PC-9 (cell line): Measurements from ENCODE around the gene KRTAP10-3. TPM values are rescaled to one million over a fixed set of nuclear protein-coding genes. Genes with fewer than 3 reads are reported as not detected.

Experiments
- BruUV-seq: library from RNA; stranded (reverse); fragments of 400-500 nt; replicated peaks from 2 replicates; lab custom pipeline; 2021; lab: Mats Ljungman, UMichigan
- CTCF ChIA-PET: fragments of 300-600 bp; sonication (Branson Sonifier 250); formaldehyde crosslinking; loops from one replicate; lab custom pipeline; 2022; ENCODE audit warnings: antibody characterized with exemption; lab: Charles Lee
- POLR2A ChIA-PET: fragments of 300-600 bp; sonication (Branson Sonifier 250); formaldehyde crosslinking; loops from one replicate; lab custom pipeline; 2022; ENCODE audit warnings: antibody characterized with exemption; ENCODE audit not compliant: unreplicated experiment; lab: Charles Lee
- DNase-seq, 2 experiments: peaks; one replicate each; pipeline versions ENCODE4 v3.0.0 to v3.0.0-alpha.2; 2015 to 2022; ENCODE audit warnings: mixed read lengths in 1 of 2
- H2AFZ ChIP-seq: fragments of 200-600 bp; sonication (generic); 2 replicates; pipeline ENCODE4 v1.8.1; 2017; ENCODE audit warnings: antibody characterized with exemption
- H3F3A ChIP-seq: fragments of 200-600 bp; sonication (generic); 2 replicates; pipeline ENCODE4 v1.8.1; 2017; ENCODE audit warnings: antibody characterized with exemption, mild to moderate bottlenecking, low read depth; ENCODE audit not compliant: insufficient read depth
- H3K27ac ChIP-seq: fragments of 200-600 bp; sonication (generic); 2 replicates; pipeline ENCODE4 v1.6.1; 2016; ENCODE audit warnings: mixed run types
- H3K27me3 ChIP-seq: fragments of 200-600 bp; sonication (generic); 2 replicates; pipeline ENCODE4 v1.6.1; 2016; ENCODE audit warnings: low read depth, mixed run types; ENCODE audit not compliant: insufficient read depth
- H3K36me3 ChIP-seq: fragments of 200-600 bp; sonication (generic); 2 replicates; pipeline ENCODE4 v1.6.1; 2016; ENCODE audit warnings: low read depth, mixed run types
- H3K4me1 ChIP-seq: fragments of 200-600 bp; sonication (generic); replicated peaks from 2 replicates; pipeline ENCODE4 v1.6.1; 2016; ENCODE audit warnings: mixed run types; ENCODE audit not compliant: insufficient read depth
- H3K4me2 ChIP-seq: fragments of 200-600 bp; sonication (generic); 2 replicates; pipeline ENCODE4 v1.6.1; 2017; ENCODE audit warnings: mixed run types
- H3K4me3 ChIP-seq: fragments of 200-600 bp; sonication (generic); 2 replicates; pipeline ENCODE4 v1.6.1; 2016; ENCODE audit warnings: mixed run types
- H3K79me2 ChIP-seq: fragments of 200-600 bp; sonication (generic); 2 replicates; pipeline ENCODE4 v1.6.1; 2017; ENCODE audit warnings: low read depth, mixed run types
- H3K9me2 ChIP-seq: fragments of 200-600 bp; sonication (generic); 2 replicates; pipeline ENCODE4 v1.8.1; 2017; ENCODE audit warnings: mild to moderate bottlenecking; ENCODE audit not compliant: insufficient read depth
- H3K9me3 ChIP-seq: fragments of 200-600 bp; sonication (generic); 2 replicates; pipeline ENCODE4 v1.8.1; 2016; ENCODE audit warnings: low read depth; ENCODE audit not compliant: insufficient read depth
- H4K20me1 ChIP-seq: fragments of 200-600 bp; sonication (generic); 2 replicates; pipeline ENCODE4 v1.8.1; 2017; ENCODE audit not compliant: insufficient read depth
- CTCF ChIP-seq: fragments of 200-600 bp; sonication (generic); conservative IDR thresholded peaks from 2 replicates; pipeline ENCODE4 v1.6.1; 2017; ENCODE audit warnings: mixed run types, antibody characterized with exemption, mild to moderate bottlenecking, moderate library complexity
- EZH2 ChIP-seq: fragments of 200-600 bp; sonication (generic); IDR thresholded peaks from 2 replicates; pipeline ENCODE4 v1.8.0; 2017; ENCODE audit warnings: antibody characterized with exemption, low read depth
- intact Hi-C: fragments of 100-400 bp; cut with micrococcal nuclease; formaldehyde crosslinking; loops from one replicate; pipeline ENCODE4 v1.10.0; 2022; ENCODE audit not compliant: unreplicated experiment
- total RNA-seq: library from RNA; stranded (reverse); gene quantifications from 2 replicates; pipeline ENCODE4 v1.2.3, GENCODE V29; 2021

Gene KRTAP10-3
- total RNA-seq, 1 experiment from 2014 or later, result not detected

GRCh38 chr21:44520326-44521300 lies 38.0 kb downstream of the KRTAP10-3 start:
- no peaks in the 10 kb centered on the region for H3K36me3 ChIP-seq
- peaks cover 63% of the 10 kb centered on the region for H3K27me3 ChIP-seq
- no peaks in the 10 kb centered on the region for H3K79me2 ChIP-seq
- H3F3A ChIP-seq, result peaks cover 3% of the 10 kb centered on the region; the same call in 1 of the 2 replicates
- H2AFZ ChIP-seq, result no peak overlapping the region
- H3K4me3 ChIP-seq, result no peak overlapping the region
- TF ChIP-seq EZH2, result no peak
- no peak for TF ChIP-seq CTCF
- H4K20me1 ChIP-seq, result no peaks in the 10 kb centered on the region
- no TSS peak for BruUV-seq
- CTCF ChIA-PET, result no interaction called here
- H3K9me3 ChIP-seq, result no peaks in the 10 kb centered on the region
- H3K4me1 ChIP-seq, result no peaks in the 10 kb centered on the region
- no peak overlapping the region for H3K27ac ChIP-seq
- H3K4me2 ChIP-seq, result no peak overlapping the region
- intact Hi-C loops, result no loop called here
- POLR2A ChIA-PET, result no interaction called here
- no peak for DNase-seq
- no peaks in the 10 kb centered on the region for H3K9me2 ChIP-seq

GRCh38 chr21:44519346-44520325 lies 39.0 kb downstream of the KRTAP10-3 start:
- Histone ChIP-seq H3K9me2 (no peaks in the 10 kb centered on the region), H3K27me3 (peaks cover 73% of the 10 kb centered on the region), H3F3A (no peaks in the 10 kb centered on the region; the same call in 1 of the 2 replicates), H3K36me3 (no peaks in the 10 kb centered on the region), H3K4me3 (no peak overlapping the region), H2AFZ (no peak overlapping the region), H3K4me2 (no peak overlapping the region), H3K27ac (no peak overlapping the region), H3K4me1 (no peaks in the 10 kb centered on the region), H3K9me3 (no peaks in the 10 kb centered on the region), H4K20me1 (no peaks in the 10 kb centered on the region), H3K79me2 (no peaks in the 10 kb centered on the region)
- BruUV-seq, result no TSS peak
- TF ChIP-seq EZH2 (no peak), CTCF (no peak)
- CTCF ChIA-PET, result no interaction called here
- DNase-seq, result no peak
- intact Hi-C loops, result loop anchor here (10.0 kb wide), 1 partner anchor 415 kb away; no protein-coding TSS in a partner anchor
- POLR2A ChIA-PET, result no interaction called here

- intact Hi-C loops, result loop anchor here (10.0 kb wide), 1 partner anchor 416 kb away; no protein-coding TSS in a partner anchor
- no peaks in the 10 kb centered on the region for H3K9me2 ChIP-seq
- H3K27me3 ChIP-seq, result peaks cover 81% of the 10 kb centered on the region
- BruUV-seq, result no TSS peak
- H3K36me3 ChIP-seq, result no peaks in the 10 kb centered on the region
- H3K9me3 ChIP-seq, result no peaks in the 10 kb centered on the region
- DNase-seq, result no peak
- no peaks in the 10 kb centered on the region for H3K79me2 ChIP-seq
- no peaks in the 10 kb centered on the region for H3F3A ChIP-seq
- H4K20me1 ChIP-seq, result no peaks in the 10 kb centered on the region
- no peak overlapping the region for H3K4me2 ChIP-seq
- H2AFZ ChIP-seq, result no peak overlapping the region
- POLR2A ChIA-PET, result no interaction called here
- H3K27ac ChIP-seq, result no peak overlapping the region
- TF ChIP-seq CTCF, result no peak
- TF ChIP-seq EZH2, result no peak
- no peaks in the 10 kb centered on the region for H3K4me1 ChIP-seq
- CTCF ChIA-PET, result no interaction called here
- H3K4me3 ChIP-seq, result no peak overlapping the region
Observed at GRCh38 chr21:44518686-44519085, 39.9 kb downstream of the KRTAP10-3 start.
